Activated CD8-positive, alpha-beta memory T cell treated with anti-CD3 and anti-CD28 coated beads for 1 hour (primary cell): ENCODE results near the gene CDH12.

ENCODE experiments used
- DNase-seq, 2 donors: peaks; one replicate each; pipeline ENCODE4 v3.0.0-alpha.2; 2020; ENCODE audit warnings: low read depth in 1 of 2; ENCODE audit errors: extremely low read depth in 1 of 2

Gene CDH12

GRCh38 chr5:21783074-21783679 is 1070.0 kb downstream of the CDH12 start:
- no peak for DNase-seq

GRCh38 chr5:21776466-21776865 is 1076.7 kb downstream of the CDH12 start:
- DNase-seq, result no peak

GRCh38 chr5:21774801-21775200 is 1078.3 kb downstream of the CDH12 start:
- DNase-seq, result no peak

GRCh38 chr5:21774281-21774680 is 1078.9 kb downstream of the CDH12 start:
- no peak for DNase-seq

GRCh38 chr5:21773456-21773855 is 1079.7 kb downstream of the CDH12 start:
- no peak for DNase-seq

GRCh38 chr5:21765406-21765805 is 1087.7 kb downstream of the CDH12 start:
- DNase-seq, result no peak

GRCh38 chr5:21739096-21739495 is 1114.0 kb downstream of the CDH12 start:
- DNase-seq, result no peak

GRCh38 chr5:21723500-21723899 is 1129.6 kb downstream of the CDH12 start:
- DNase-seq, result no peak

- no peak for DNase-seq
Observed at GRCh38 chr5:21711866-21712758, 1141.0 kb downstream of the CDH12 start.

GRCh38 chr5:21709770-21710169 is 1143.4 kb downstream of the CDH12 start:
- no peak for DNase-seq

- DNase-seq, result no peak
Observed at GRCh38 chr5:21704974-21705668, 1148.0 kb downstream of the CDH12 start.

- DNase-seq, result no peak
Observed at GRCh38 chr5:21701317-21701716, 1151.8 kb downstream of the CDH12 start.
